Spleen (tissue), 11 donors: Measurements from ENCODE around the gene SLC17A1. TPM values are rescaled to one million over a fixed set of nuclear protein-coding genes. Genes with fewer than 3 reads are reported as not detected.

Source experiments
- DNase-seq: peaks from one replicate; pipeline ENCODE4 v3.0.0-alpha.2; 2020
- H3K27ac ChIP-seq, 8 donors: fragments of 200-600 bp; sonication (generic) in 7 of 8; 1 replicate in 4 of 8; 2 replicates in 4 of 8; pipeline versions ENCODE4 v1.5.0 to v1.8.0; 2016 to 2021; ENCODE audit warnings: inconsistent platforms in 4 of 8, mild to moderate bottlenecking in 4 of 8, moderate library complexity in 1 of 8
- H3K27me3 ChIP-seq, 7 donors: fragments of 200-600 bp; sonication (generic) in 6 of 7; replicated peaks in 1 of 7; 1 replicate in 4 of 7; 2 replicates in 3 of 7; pipeline versions ENCODE4 v1.5.0 to v1.8.0; 2016 to 2021; ENCODE audit warnings: inconsistent platforms in 3 of 7, mild to moderate bottlenecking in 1 of 7
- H3K36me3 ChIP-seq, 6 donors: fragments of 200-600 bp; sonication (generic) in 5 of 6; 1 replicate in 4 of 6; 2 replicates in 2 of 6; pipeline versions ENCODE4 v1.5.0 to v1.8.0; 2016 to 2021; ENCODE audit warnings: inconsistent platforms in 2 of 6
- H3K4me1 ChIP-seq, 6 donors: fragments of 200-600 bp; sonication (generic) in 5 of 6; 1 replicate in 3 of 6; 2 replicates in 3 of 6; pipeline versions ENCODE4 v1.5.0 to v1.8.0; 2016 to 2021; ENCODE audit warnings: inconsistent platforms in 3 of 6
- H3K4me3 ChIP-seq, 8 donors: fragments of 200-600 bp; sonication (generic) in 7 of 8; 1 replicate in 4 of 8; 2 replicates in 4 of 8; pipeline versions ENCODE4 v1.5.0 to v1.8.0; 2016 to 2021; ENCODE audit warnings: inconsistent platforms in 4 of 8, mild to moderate bottlenecking in 4 of 8, moderate library complexity in 2 of 8
- H3K9me3 ChIP-seq, 8 donors: fragments of 200-600 bp; sonication (generic) in 7 of 8; 1 replicate in 4 of 8; 2 replicates in 4 of 8; pipeline versions ENCODE4 v1.5.0 to v1.8.0; 2016 to 2021; ENCODE audit warnings: inconsistent platforms in 4 of 8
- CTCF ChIP-seq, 11 experiments: fragments of 200-600 bp in 7 of 11; fragments of 450-650 bp in 4 of 11; sonication (generic) in 4 of 11; IDR thresholded peaks in 8 of 11; conservative IDR thresholded peaks in 3 of 11; 1 replicate in 7 of 11; 2 replicates in 4 of 11; pipeline versions ENCODE4 v1.4.0 to v1.8.0; 2016 to 2021; ENCODE audit warnings: antibody characterized with exemption in 11 of 11, inconsistent platforms in 4 of 11, mild to moderate bottlenecking in 1 of 11
- POLR2A ChIP-seq, 3 donors: fragments of 450-650 bp; IDR thresholded peaks; one replicate each; pipeline ENCODE4 v1.5.1; 2017; ENCODE audit warnings: antibody characterized with exemption in 3 of 3, mild to moderate bottlenecking in 1 of 3
- POLR2AphosphoS5 ChIP-seq, 3 donors: sonication (generic); formaldehyde crosslinking; IDR thresholded peaks; one replicate each; pipeline ENCODE4 v1.5.1; 2017; ENCODE audit warnings: antibody characterized with exemption in 3 of 3
- WGBS, 5 donors: extraction: QIAGEN DNeasy Blood & Tissue Kit in 3 of 5; methylation state at CpG; one replicate each; pipeline versions ENCODE4 v1.1.5 to v1.1.7; 2013 to 2018; 5-methylcytosine and 5-hydroxymethylcytosine counted together
- intact Hi-C: fragments of 100-400 bp; cut with DNase I; formaldehyde crosslinking; loops from one replicate; pipeline ENCODE4 v1.15.0; 2023; ENCODE audit warnings: low total_unique reads
- polyA plus RNA-seq, 3 donors: library from polyadenylated mRNA; stranded (reverse); fragments of 200-250 nt; gene quantifications; one replicate each; pipeline ENCODE4 v1.2.1, GENCODE V29; 2013
- total RNA-seq, 7 donors: library from RNA; depleted of rRNA in 3 of 7; stranded (reverse); fragments of >200 nt in 3 of 7; fragmentation: NEBNext Ultra II Directional in 4 of 7; extraction: Animal tissue kit (Norgen Biotek cat#: 25700) in 4 of 7; gene quantifications; one replicate each; pipeline versions ENCODE4 v1.1.0 to v1.2.1, GENCODE V29; 2016 to 2021
- donor health status: healthy with polysubstance abuse.
- donor health status: DM: no; HTN: no; CAD: no; lungs with moderate emphysema.
- donor health status: DM: no; HTN: no; CAD: no.
- donor health status: Bipolar disorder and iron deficiency.
- donor health status: healthy.
- donor health status: DM: no; HTN: no; CAD: no.
- donor health status: DM: yes; HTN: yes; CAD: no.

SLC17A1 gene
- total and polyA plus RNA-seq, 10 donors: not detected

GRCh38 chr6:25869840-25870239, 38.0 kb upstream of the SLC17A1 start:
- Histone ChIP-seq H3K36me3 (no peaks in the 10 kb centered on the region), H3K9me3 (no peaks in the 10 kb centered on the region), H3K4me3 (no peak overlapping the region), H3K27ac (no peak overlapping the region), H3K27me3 (no peaks in the 10 kb centered on the region), H3K4me1 (no peaks in the 10 kb centered on the region)
- no peak for DNase-seq
- no peak for TF ChIP-seq POLR2A (IDR thresholded peaks at IDR 0.05)
- TF ChIP-seq POLR2AphosphoS5 (IDR thresholded peaks at IDR 0.05): no peak
- TF ChIP-seq CTCF (IDR thresholded peaks at IDR 0.05 in 8 of 11, conservative IDR thresholded peaks at IDR 0.05 in 3 of 11): no peak
- intact Hi-C loops: no loop called here
- 40 to 95% (median 87%) methylated on average over 1 of the region's 1 CpG for WGBS, 5 donors

GRCh38 chr6:25868436-25869183, 36.8 kb upstream of the SLC17A1 start:
- WGBS, 5 donors: 81 to 89% (median 84%) methylated on average over 3 of the region's 3 CpGs
- intact Hi-C loops: no loop called here
- TF ChIP-seq POLR2AphosphoS5 (IDR thresholded peaks at IDR 0.05) (no peak), CTCF (IDR thresholded peaks at IDR 0.05 in 8 of 11, conservative IDR thresholded peaks at IDR 0.05 in 3 of 11) (no peak), POLR2A (IDR thresholded peaks at IDR 0.05) (no peak)
- H3K36me3 ChIP-seq: no peaks in the 10 kb centered on the region
- H3K4me1 ChIP-seq: no peaks in the 10 kb centered on the region
- DNase-seq: no peak
- H3K27ac ChIP-seq: no peak overlapping the region
- no peaks in the 10 kb centered on the region for H3K9me3 ChIP-seq
- H3K27me3 ChIP-seq: peaks cover 0 to 5% (median 0%) of the 10 kb centered on the region in 7 donors
- H3K4me3 ChIP-seq: no peak overlapping the region

GRCh38 chr6:25866011-25866410, 34.2 kb upstream of the SLC17A1 start:
- intact Hi-C loops: no loop called here
- TF ChIP-seq CTCF (IDR thresholded peaks at IDR 0.05 in 8 of 11, conservative IDR thresholded peaks at IDR 0.05 in 3 of 11): no peak
- TF ChIP-seq POLR2A (IDR thresholded peaks at IDR 0.05): no peak
- TF ChIP-seq POLR2AphosphoS5 (IDR thresholded peaks at IDR 0.05): no peak
- Histone ChIP-seq H3K36me3 (no peaks in the 10 kb centered on the region), H3K27me3 (peaks cover 0 to 7% (median 0%) of the 10 kb centered on the region in 7 donors), H3K4me3 (no peak overlapping the region), H3K27ac (peak overlapping the region in 1 of 8 donors; percentile 10), H3K9me3 (no peaks in the 10 kb centered on the region), H3K4me1 (no peaks in the 10 kb centered on the region)
- WGBS, 5 donors: 30 to 56% (median 41%) methylated on average over 3 of the region's 3 CpGs
- no peak for DNase-seq

DNA sequence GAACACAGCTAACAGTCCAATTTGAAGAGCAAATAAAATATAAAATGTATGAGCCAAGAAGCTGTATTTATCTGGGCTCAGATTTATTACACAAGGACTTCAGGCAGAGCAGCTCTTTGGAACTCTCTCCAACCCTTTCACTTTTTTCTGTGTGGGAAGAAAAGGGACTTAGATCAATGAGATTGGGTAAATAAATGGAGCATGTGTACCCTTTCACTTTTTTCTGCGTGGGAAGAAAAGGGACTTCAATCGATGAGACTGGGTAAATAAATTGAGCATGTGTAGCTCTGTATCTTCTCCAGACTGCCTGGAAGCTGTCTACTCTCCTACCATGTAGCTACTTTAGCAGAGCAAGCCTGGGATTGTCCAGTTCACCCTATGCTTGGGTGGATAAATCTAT, 31.5 kb upstream of the SLC17A1 start:
- no peaks in the 10 kb centered on the region for H3K36me3 ChIP-seq
- H3K4me1 ChIP-seq: no peaks in the 10 kb centered on the region
- H3K27me3 ChIP-seq: peaks cover 0 to 7% (median 0%) of the 10 kb centered on the region in 7 donors
- WGBS, 5 donors: 75 to 87% (median 84%) methylated on average over 2 of the region's 2 CpGs
- intact Hi-C loops: no loop called here
- no peaks in the 10 kb centered on the region for H3K9me3 ChIP-seq
- no peak overlapping the region for H3K4me3 ChIP-seq
- TF ChIP-seq CTCF (IDR thresholded peaks at IDR 0.05 in 8 of 11, conservative IDR thresholded peaks at IDR 0.05 in 3 of 11) (no peak), POLR2AphosphoS5 (IDR thresholded peaks at IDR 0.05) (no peak), POLR2A (IDR thresholded peaks at IDR 0.05) (no peak)
- DNase-seq: no peak
- no peak overlapping the region for H3K27ac ChIP-seq
